HEK293 (cell line): ENCODE results near the gene CAPNS2.

ENCODE experiments used
- CTCF ChIA-PET: fragments of 350-600 bp; formaldehyde crosslinking; extraction: SDS; loops from one replicate; lab custom pipeline; 2021; ENCODE audit warnings: antibody characterized with exemption; lab: Yijun Ruan, JAX
- POLR2A ChIA-PET: fragments of 300-600 bp; formaldehyde crosslinking; extraction: SDS; loops from one replicate; lab custom pipeline; 2020; ENCODE audit warnings: antibody characterized with exemption, inconsistent platforms; lab: Yijun Ruan, JAX
- H3K27ac ChIP-seq: fragments of 200-500 bp; sonication (Bioruptor generic); 2 replicates; pipeline ENCODE4 v1.5.1; 2014; ENCODE audit warnings: low read depth, low read length, control low read depth, inconsistent platforms; ENCODE audit errors: extremely low read depth
- H3K36me3 ChIP-seq, 2 experiments: fragments of 200-500 bp in 1 of 2; sonication (Bioruptor generic) in 1 of 2; 1 replicate in 1 of 2; 2 replicates in 1 of 2; pipeline ENCODE4 v1.5.1; 2014 to 2017; ENCODE audit warnings: inconsistent platforms in 2 of 2, low read length in 2 of 2; ENCODE audit not compliant: control insufficient read depth in 2 of 2, insufficient read depth in 1 of 2
- H3K4me1 ChIP-seq: fragments of 200-500 bp; sonication (Bioruptor generic); 2 replicates; pipeline ENCODE4 v1.5.1; 2014; ENCODE audit warnings: mild to moderate bottlenecking, low read length, inconsistent platforms; ENCODE audit not compliant: control insufficient read depth, insufficient read depth
- H3K4me3 ChIP-seq: 2 replicates; pipeline ENCODE4 v1.5.1; 2011; ENCODE audit warnings: low read depth, mild to moderate bottlenecking, control low read depth, low read length, moderate library complexity
- H3K9me3 ChIP-seq: fragments of 200-500 bp; sonication (Bioruptor generic); 2 replicates; pipeline ENCODE4 v1.5.1; 2014; ENCODE audit warnings: low read depth, low read length, inconsistent platforms; ENCODE audit not compliant: control insufficient read depth, insufficient read depth
- BCL11A ChIP-seq: fragments of 450-650 bp; formaldehyde crosslinking; IDR thresholded peaks from 2 replicates; pipeline ENCODE4 v1.5.1; 2016; ENCODE audit warnings: low read depth, missing biosample characterization, missing genetic modification characterization
- BCL11B ChIP-seq: fragments of 450-650 bp; formaldehyde crosslinking; IDR thresholded peaks from 2 replicates; pipeline ENCODE4 v1.5.1; 2016; ENCODE audit warnings: low read depth, missing biosample characterization, missing genetic modification characterization
- EGR2 ChIP-seq: fragments of 450-650 bp; formaldehyde crosslinking; IDR thresholded peaks from 2 replicates; pipeline ENCODE4 v1.5.1; 2016; ENCODE audit warnings: low read depth, missing biosample characterization, missing genetic modification characterization
- GLIS2 ChIP-seq: fragments of 450-650 bp; formaldehyde crosslinking; IDR thresholded peaks from 2 replicates; pipeline ENCODE4 v1.5.1; 2016; ENCODE audit warnings: missing biosample characterization, missing genetic modification characterization
- KLF1 ChIP-seq: fragments of 450-650 bp; formaldehyde crosslinking; IDR thresholded peaks from 2 replicates; pipeline ENCODE4 v1.5.1; 2016; ENCODE audit warnings: missing biosample characterization, missing genetic modification characterization
- PRDM2 ChIP-seq: fragments of 450-650 bp; formaldehyde crosslinking; IDR thresholded peaks from 2 replicates; pipeline ENCODE4 v1.5.1; 2016; ENCODE audit warnings: missing biosample characterization, missing genetic modification characterization, borderline replicate concordance
- SALL2 ChIP-seq: fragments of 450-650 bp; formaldehyde crosslinking; IDR thresholded peaks from 2 replicates; pipeline ENCODE4 v1.5.0; 2017; ENCODE audit warnings: missing biosample characterization, mild to moderate bottlenecking, missing genetic modification characterization, borderline replicate concordance
- SETDB1 ChIP-seq: IDR thresholded peaks from one replicate; pipeline ENCODE4 v1.6.1; 2017; ENCODE audit warnings: mild to moderate bottlenecking, low read length, moderate library complexity, mixed read lengths; ENCODE audit not compliant: insufficient read length
- TCF7L2 ChIP-seq: IDR thresholded peaks from 2 replicates; pipeline ENCODE4 v1.6.1; 2011; ENCODE audit warnings: low read depth, mild to moderate bottlenecking, inconsistent platforms, low read length, moderate library complexity, borderline replicate concordance
- TRIM28 ChIP-seq: IDR thresholded peaks from 2 replicates; pipeline ENCODE4 v1.6.1; 2011; ENCODE audit warnings: low read length, control low read depth, borderline replicate concordance
- ZBTB7A ChIP-seq: fragments of 450-650 bp; formaldehyde crosslinking; IDR thresholded peaks from 2 replicates; pipeline ENCODE4 v1.5.1; 2016; ENCODE audit warnings: low read depth, missing biosample characterization, missing genetic modification characterization
- ZNF214 ChIP-seq: fragments of 450-650 bp; formaldehyde crosslinking; IDR thresholded peaks from 2 replicates; pipeline ENCODE4 v1.5.1; 2017; ENCODE audit warnings: missing biosample characterization, mild to moderate bottlenecking, missing genetic modification characterization, borderline replicate concordance
- ZNF221 ChIP-seq: fragments of 450-650 bp; formaldehyde crosslinking; IDR thresholded peaks from 2 replicates; pipeline ENCODE4 v1.5.1; 2017; ENCODE audit warnings: missing biosample characterization, missing genetic modification characterization, borderline replicate concordance
- ZNF311 ChIP-seq: fragments of 450-650 bp; formaldehyde crosslinking; IDR thresholded peaks from 2 replicates; pipeline ENCODE4 v1.5.1; 2017; ENCODE audit warnings: missing biosample characterization, missing genetic modification characterization, borderline replicate concordance
- ZNF362 ChIP-seq: fragments of 450-650 bp; formaldehyde crosslinking; IDR thresholded peaks from 2 replicates; pipeline ENCODE4 v1.5.1; 2016; ENCODE audit warnings: missing biosample characterization, missing genetic modification characterization
- ZNF548 ChIP-seq: fragments of 450-650 bp; formaldehyde crosslinking; IDR thresholded peaks from 2 replicates; pipeline ENCODE4 v1.5.1; 2016; ENCODE audit warnings: missing biosample characterization, missing genetic modification characterization
- ZNF610 ChIP-seq: fragments of 450-650 bp; formaldehyde crosslinking; IDR thresholded peaks from 2 replicates; pipeline ENCODE4 v1.5.1; 2016; ENCODE audit warnings: missing biosample characterization, missing genetic modification characterization, borderline replicate concordance
- ZNF623 ChIP-seq: fragments of 450-650 bp; formaldehyde crosslinking; IDR thresholded peaks from 2 replicates; pipeline ENCODE4 v1.5.1; 2016; ENCODE audit warnings: missing biosample characterization, missing genetic modification characterization
- ZNF639 ChIP-seq: fragments of 450-650 bp; formaldehyde crosslinking; IDR thresholded peaks from 2 replicates; pipeline ENCODE4 v1.5.1; 2016; ENCODE audit warnings: missing biosample characterization, missing genetic modification characterization
- ZNF664 ChIP-seq: fragments of 450-650 bp; formaldehyde crosslinking; IDR thresholded peaks from 2 replicates; pipeline ENCODE4 v1.5.1; 2016; ENCODE audit warnings: missing biosample characterization, missing genetic modification characterization
- ZNF837 ChIP-seq: fragments of 450-650 bp; formaldehyde crosslinking; IDR thresholded peaks from 2 replicates; pipeline ENCODE4 v1.5.1; 2016; ENCODE audit warnings: missing biosample characterization, missing genetic modification characterization
- ZSCAN18 ChIP-seq: fragments of 450-650 bp; formaldehyde crosslinking; IDR thresholded peaks from 2 replicates; pipeline ENCODE4 v1.5.1; 2016; ENCODE audit warnings: missing biosample characterization, missing genetic modification characterization

The CAPNS2 gene

GRCh38 chr16:55562936-55563335 is 3.5 kb upstream of the CAPNS2 start (continued):
- TF ChIP-seq TCF7L2: no peak

GRCh38 chr16:55563797-55564196 is 2.7 kb upstream of the CAPNS2 start:
- no peak overlapping the region for H3K27ac ChIP-seq
- no peaks in the 10 kb centered on the region for H3K9me3 ChIP-seq
- ChIA-PET CTCF (interaction anchor here (0.9 to 3.3 kb wide), 2 partner anchors 99 to 138 kb away, joined by 3 to 15 read pairs; no protein-coding TSS in a partner anchor), POLR2A (no interaction called here)
- H3K36me3 ChIP-seq: no peaks in the 10 kb centered on the region
- no peak overlapping the region for H3K4me3 ChIP-seq
- 0 out of 2 replicates have a peak, but pooled peaks cover 2% of the 10 kb centered on the region for H3K4me1 ChIP-seq
- TF ChIP-seq ZNF548 (no peak), SETDB1 (no peak), GLIS2 (no peak), ZNF837 (no peak), ZNF664 (tag by site-specific recombination) (no peak), EGR2 (no peak), ZNF311 (tag by site-specific recombination) (no peak)

GRCh38 chr16:55565086-55565485 is 1.4 kb upstream of the CAPNS2 start:
- Histone ChIP-seq H3K27ac (no peak overlapping the region), H3K4me3 (no peak overlapping the region), H3K36me3 (no peaks in the 10 kb centered on the region), H3K4me1 (no peaks in the 10 kb centered on the region), H3K9me3 (no peaks in the 10 kb centered on the region)
- POLR2A ChIA-PET: no interaction called here
- CTCF ChIA-PET: interaction anchor here (1.2 to 3.3 kb wide), 2 partner anchors 70 to 100 kb away, joined by 3 to 15 read pairs; no protein-coding TSS in a partner anchor
- TF ChIP-seq BCL11B (tag by site-specific recombination): no peak
- TF ChIP-seq ZNF362: no peak
- TF ChIP-seq ZNF214 (tag by site-specific recombination): no peak
- no peak for TF ChIP-seq ZNF639 (tag by site-specific recombination)
- TF ChIP-seq KLF1 (tag by site-specific recombination): no peak
- TF ChIP-seq BCL11A (tag by site-specific recombination): no peak
- TF ChIP-seq TRIM28: no peak
- no peak for TF ChIP-seq ZNF610
- TF ChIP-seq PRDM2: no peak
- TF ChIP-seq ZSCAN18 (tag by site-specific recombination): no peak
- no peak for TF ChIP-seq SALL2 (tag by site-specific recombination)
- no peak for TF ChIP-seq ZNF221
- TF ChIP-seq ZBTB7A (tag by site-specific recombination): no peak
- no peak for TF ChIP-seq ZNF623 (tag by site-specific recombination)
